HG03457 (cell line): ENCODE measurements around the gene MRPL37.
"Not testable (repeated sequence)": the region's sequence is repeated elsewhere in the genome, so short reads cannot be mapped to it uniquely, and the experiment has no call there.

Experiments used
- ATAC-seq: cut with Tn5 transposase; IDR thresholded peaks from one replicate; pipeline ENCODE4 v1.9.1; 2021; ENCODE audit warnings: moderate number of reproducible peaks; ENCODE audit not compliant: unreplicated experiment

Gene MRPL37

GRCh38 chr1:54218883-54219687, 19.1 kb downstream of the MRPL37 start:
- ATAC-seq: no peak

- ATAC-seq: no peak
Measured at GRCh38 chr1:54219688-54220003, 19.7 kb downstream of the MRPL37 start.

GRCh38 chr1:54220004-54220811, 20.2 kb downstream of the MRPL37 start:
- no peak for ATAC-seq

GRCh38 chr1:54221113-54221834, 21.3 kb downstream of the MRPL37 start:
- ATAC-seq: no peak

- ATAC-seq: no peak
Measured at GRCh38 chr1:54221867-54222484, 22.0 kb downstream of the MRPL37 start.

- no peak for ATAC-seq
Measured at GRCh38 chr1:54222711-54223110, 22.7 kb downstream of the MRPL37 start.

GRCh38 chr1:54223441-54224202, 23.7 kb downstream of the MRPL37 start:
- no peak for ATAC-seq

GRCh38 chr1:54224233-54224632, 24.3 kb downstream of the MRPL37 start:
- no peak for ATAC-seq

GRCh38 chr1:54225378-54225777, 25.4 kb downstream of the MRPL37 start:
- ATAC-seq: no peak

- no peak for ATAC-seq
Measured at GRCh38 chr1:54225986-54226559, 26.1 kb downstream of the MRPL37 start.

- ATAC-seq: no peak
Measured at GRCh38 chr1:54227091-54227602, 27.2 kb downstream of the MRPL37 start.

- ATAC-seq: no peak
Measured at GRCh38 chr1:54227891-54228310, 27.9 kb downstream of the MRPL37 start.

GRCh38 chr1:54228638-54229079, 28.7 kb downstream of the MRPL37 start:
- no peak for ATAC-seq

- no peak for ATAC-seq
Measured at GRCh38 chr1:54229281-54229891, 29.4 kb downstream of the MRPL37 start.

- no peak for ATAC-seq
Measured at GRCh38 chr1:54230507-54231339, 30.8 kb downstream of the MRPL37 start.

GRCh38 chr1:54233196-54233595, 33.2 kb downstream of the MRPL37 start:
- ATAC-seq: not testable (repeated sequence)

GRCh38 chr1:54234284-54234683, 34.3 kb downstream of the MRPL37 start:
- no peak for ATAC-seq

GRCh38 chr1:54237586-54237985, 37.6 kb downstream of the MRPL37 start:
- no peak for ATAC-seq
